GM04504 (cell line): ENCODE results near the gene DNPEP.

Experiments
- DNase-seq: peaks from one replicate; pipeline ENCODE4 v3.0.0-alpha.2; 2012; ENCODE audit warnings: low read depth

DNPEP gene

DNA sequence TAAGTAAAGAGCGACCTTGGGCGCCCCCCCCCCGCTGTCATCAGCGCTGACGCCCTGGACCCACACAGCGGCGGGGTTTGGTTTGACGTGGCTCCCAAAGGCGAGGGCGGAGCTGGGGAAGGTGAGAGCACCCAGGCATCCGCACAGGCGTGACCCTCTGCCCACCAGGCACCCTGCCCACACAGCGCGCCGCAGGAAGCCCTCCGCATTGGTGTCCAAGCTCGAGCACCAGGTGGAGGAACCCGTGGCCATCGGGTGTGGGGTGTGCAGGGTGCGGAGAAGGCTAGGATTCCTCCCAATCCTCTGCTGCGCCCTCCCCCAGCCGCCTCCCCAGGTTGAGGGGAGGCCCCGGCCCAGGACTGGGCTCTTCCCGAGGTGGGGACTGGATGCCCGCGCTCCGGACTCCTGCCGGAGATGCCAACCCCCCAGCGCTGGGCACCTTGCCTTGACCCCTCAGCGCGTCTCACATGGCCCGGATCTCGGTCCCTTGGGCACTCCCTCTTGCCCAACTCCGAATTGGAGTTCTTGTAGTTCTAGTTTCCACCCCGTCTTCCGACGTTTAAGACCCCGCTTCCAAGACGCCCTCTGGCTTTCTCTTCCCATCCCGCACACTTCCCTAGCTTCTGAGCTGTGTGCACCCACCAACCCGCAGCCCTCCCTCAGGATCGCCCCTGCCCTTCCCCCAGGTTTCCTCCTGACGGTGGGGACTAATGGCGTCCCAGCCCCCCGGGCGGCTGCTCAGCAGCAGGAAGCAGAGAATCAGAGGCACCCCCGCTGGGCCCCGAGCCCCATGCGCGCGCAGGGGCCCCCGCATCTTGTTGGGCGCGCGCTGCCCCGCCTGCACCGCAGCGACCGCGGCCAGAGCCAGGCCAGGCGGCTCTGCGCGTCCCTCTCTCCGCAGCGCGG lies 29.3 kb downstream of the DNPEP start:
- no peak for DNase-seq

DNA sequence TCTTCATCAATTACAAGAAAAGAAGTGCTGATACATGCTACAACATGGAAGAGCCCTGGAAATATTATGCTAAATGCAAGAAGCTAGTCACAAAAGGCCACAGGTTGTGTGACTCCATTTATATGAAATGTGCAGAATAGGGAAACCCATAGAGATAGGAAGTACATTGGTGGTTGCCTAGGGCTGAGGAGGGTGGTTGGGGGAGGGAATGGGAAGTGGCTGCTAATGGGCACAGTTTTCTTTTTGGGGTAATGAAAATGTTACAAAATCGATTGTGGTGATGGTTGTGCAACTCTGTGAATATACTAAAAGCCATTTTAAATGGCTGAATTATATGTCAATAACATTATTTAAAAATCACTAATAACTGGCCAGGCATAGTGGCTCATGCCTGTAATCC lies 30.9 kb downstream of the DNPEP start:
- DNase-seq: no peak

DNA sequence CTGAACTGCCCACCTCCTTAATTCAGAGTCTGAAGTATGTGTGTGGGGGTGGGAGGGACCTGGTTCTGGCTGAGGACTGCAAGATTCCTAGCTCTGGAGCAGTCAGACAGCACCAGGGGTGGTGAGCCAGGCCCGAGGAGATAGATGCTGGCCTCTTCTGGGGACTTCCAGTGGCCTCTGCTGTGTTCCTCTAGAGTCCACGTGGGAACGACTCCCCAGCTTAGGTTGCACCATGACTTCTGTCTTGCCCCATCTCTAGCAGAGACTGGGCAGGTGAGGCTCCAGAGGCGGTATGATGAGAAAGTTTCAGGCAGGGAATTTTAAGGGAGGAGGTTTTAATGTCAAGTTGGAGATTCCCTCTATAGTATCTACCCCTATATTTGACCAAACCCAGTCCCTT lies 33.1 kb downstream of the DNPEP start:
- DNase-seq: no peak

DNA sequence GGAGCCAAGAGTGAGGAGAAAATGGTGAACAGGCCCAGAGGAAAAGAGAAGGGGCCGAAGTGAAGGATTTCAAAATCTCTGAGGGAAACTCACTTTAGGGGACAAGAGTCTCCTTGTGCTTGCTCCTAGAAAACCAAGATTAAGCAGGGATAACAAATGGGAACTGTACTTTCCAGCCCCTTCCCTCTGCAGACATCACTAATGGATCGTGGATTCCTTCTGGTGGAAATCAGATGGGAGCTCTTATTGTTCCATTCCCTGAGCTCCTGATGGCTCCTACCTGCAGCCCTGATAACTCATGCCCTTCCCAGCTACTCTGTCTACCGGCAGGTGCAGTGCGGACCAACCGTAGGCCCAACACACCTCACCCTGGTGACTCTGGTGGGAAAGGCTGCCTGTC lies 34.6 kb downstream of the DNPEP start:
- no peak for DNase-seq

DNA sequence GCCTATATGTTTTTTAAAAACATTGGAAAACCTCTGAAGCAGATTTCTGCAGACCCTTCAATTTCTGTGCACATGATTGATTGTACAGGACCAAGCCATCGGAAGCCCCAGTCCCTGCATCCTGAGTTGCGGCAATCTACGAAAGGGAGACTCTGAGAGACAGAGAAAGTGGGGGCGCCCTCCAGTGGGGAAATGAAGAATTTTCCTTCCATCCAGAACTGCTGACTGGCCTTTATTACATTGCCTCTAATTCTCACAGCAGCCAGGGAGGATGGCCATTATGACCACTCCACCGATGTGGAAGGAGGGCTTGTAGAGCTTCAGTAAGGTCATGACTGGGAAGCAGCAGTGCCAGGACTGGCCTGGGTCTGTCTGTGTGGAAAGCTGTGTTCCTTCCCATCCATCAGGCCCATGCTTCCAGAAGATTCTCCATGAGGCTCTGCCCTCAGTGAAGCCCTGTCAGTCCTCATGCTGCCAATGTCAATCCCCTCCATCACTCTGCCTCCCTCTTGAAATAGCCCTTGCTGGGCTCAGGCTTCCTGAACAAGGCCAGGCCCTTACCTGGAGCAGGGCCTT lies 35.2 kb downstream of the DNPEP start:
- peak; percentile 31 for DNase-seq

DNA sequence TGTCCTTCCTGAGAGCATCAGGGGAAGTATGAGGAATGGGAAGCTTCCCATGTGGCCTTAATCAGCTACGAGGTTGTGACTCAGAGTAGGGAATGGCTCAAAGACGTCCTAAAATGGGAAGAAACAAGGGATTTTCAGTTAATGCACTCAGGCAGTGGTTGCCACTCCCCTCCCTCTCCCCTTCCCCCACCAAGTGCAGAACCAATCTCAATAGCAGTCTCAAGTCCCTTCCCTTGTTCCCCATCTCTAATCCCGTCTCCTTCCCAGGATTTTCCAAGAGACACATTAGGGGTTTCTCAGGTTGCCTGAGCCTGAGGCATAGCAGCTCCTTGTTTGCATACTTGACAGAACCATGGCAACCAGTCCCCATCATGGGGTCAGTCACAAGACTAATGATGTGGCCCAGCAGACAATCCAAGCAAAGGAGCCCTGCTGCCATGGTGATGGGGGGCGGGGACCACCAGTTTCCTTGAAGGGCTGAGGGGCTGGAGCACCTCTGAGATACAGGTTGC lies 36.9 kb downstream of the DNPEP start:
- peak; percentile 63 for DNase-seq

DNA sequence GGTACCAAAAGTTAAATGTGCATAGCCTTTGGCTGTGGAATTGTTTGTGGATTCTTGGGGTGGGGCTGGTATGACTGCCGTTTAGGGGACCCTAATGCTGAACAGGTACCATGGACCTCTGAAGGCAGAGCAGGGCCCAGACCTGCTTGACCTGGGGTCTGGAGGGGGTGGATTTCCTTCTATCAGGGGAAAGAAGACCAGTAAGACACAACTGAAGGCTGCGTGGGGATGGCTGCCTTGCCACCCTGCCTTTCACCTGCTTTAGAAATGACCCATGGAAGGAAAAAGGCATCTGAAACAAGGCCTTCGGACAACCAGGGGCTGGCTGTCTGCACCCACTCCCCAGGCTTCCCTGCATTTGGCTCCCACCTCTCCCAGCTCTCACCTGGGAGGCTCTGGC lies 37.5 kb downstream of the DNPEP start:
- DNase-seq: no peak

DNA sequence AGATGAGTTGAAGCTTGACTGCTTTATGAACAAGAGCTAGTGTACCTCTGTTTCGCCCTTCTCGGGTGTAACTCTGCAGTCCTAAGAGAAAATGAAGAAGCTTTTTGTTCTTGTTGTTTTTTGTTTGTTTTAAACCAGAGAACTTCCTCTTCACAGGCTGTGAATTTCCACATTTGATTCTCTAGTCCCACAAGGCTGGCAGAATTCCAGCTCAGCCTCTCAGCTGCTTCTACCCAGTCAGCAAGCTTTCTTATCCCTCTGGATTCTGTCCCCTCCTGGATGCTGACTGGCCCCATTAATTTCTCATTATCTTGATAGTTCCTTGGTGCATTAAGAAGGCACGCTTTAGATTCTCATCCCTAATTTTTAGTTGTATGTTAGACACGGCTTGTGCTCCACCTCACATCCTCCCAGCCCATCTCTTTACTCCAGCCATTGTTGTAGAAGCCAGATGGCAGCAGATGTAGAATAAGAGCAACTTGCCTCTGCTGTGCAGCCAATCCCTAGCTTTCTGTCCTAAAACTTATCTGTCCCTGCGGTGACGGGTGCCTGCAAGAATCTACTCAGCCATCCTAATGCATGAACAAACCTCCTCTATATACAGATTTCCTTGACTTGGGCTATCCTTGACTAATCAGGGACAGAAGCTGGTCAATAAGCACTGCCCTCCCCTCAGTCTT lies 42.8 kb downstream of the DNPEP start:
- no peak for DNase-seq

DNA sequence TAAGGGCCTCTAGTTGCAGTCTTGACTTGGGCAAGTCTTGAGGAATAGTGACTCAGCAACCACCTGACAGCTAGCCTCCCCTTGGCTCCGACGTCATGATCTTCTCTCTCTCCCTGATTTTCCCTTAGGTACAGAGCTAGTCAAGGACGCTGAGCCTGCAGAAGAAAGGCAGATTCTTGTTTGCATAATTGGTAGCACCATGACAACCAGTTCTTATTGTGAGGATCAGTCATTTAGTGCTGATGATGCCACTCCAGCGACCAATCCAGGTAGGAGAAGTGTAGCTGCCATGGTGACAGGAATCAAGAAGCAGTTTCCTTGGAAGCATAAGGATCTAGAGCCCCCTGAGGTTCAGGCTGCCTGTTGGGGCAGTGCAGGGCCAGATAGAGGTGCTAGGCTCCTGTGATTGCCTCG lies 52.3 kb downstream of the DNPEP start:
- DNase-seq: no peak

DNA sequence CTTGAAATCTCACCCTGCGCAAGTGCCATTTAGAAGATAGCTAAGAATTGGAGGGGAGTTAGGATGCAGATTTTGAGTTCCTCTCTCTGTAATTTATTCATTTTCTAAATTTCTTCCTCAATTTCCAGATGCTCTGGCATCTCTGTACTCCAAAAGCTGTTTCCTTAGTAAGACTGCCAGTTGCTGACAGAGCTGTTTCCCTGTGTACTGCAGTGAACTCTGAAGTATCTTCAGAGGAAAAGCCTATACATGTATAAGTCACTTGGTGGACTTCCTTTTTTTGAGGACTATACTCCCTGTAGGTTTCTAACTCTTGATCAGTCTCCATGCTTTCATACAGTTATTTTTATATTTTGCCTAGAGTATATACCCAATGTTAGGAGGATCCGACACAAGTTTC lies 53.6 kb downstream of the DNPEP start:
- no peak for DNase-seq

DNA sequence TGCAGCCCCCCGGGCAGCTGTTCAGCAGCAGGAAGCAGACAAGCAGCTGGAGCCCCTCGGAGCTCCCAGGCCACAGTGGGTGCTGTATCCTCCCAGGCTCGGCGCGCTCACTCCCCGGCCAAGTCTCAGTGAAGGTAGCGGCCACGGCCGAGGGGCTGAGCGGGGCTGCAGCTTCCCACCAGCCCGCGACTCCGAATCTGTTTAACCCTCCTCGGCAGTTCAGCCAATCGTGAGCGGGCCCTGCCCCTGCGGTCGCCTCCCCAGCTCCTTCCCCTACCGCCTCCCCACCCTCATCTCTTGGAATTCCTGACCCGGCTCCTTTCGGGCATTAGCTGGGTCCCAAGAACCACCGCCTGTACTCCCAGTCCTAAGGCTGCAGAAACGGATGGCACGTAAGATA lies 55.2 kb downstream of the DNPEP start, which contains the start of gene RESP18:
Gene RESP18, minus strand, starts transcription at position 203 of the 400 bp plus-strand sequence.
- no peak for DNase-seq

DNA sequence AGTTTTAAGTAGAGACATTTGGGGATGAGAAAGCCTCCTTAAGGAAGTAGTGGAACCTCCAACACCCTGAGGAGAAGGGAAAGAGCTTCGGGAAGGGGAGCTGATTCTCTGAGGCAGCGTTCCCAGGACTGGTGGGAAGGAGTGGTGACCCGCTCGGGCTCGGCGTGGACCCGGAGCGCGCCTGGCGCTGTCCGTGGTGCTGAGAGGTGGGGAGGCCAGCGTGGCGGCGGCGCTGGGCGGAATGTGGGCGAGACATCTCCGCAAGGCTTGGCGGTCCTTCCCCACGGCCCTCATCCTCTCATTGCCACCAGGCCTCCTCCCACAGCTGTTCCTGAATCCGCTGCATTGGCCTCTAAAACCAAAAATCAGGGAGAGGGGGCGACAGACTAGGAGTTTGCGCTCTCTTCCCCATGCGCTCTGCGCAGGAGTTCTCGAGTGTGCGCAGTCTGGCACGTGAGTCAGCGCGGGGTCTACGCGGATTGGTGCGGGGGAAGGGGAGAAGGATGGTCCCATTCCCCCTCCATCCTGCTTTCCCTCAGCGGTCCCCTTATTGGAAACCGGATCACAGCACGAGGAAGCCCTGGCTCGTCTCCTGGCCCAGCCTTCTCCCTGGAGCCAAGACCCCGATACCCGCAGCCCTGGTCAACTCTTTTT lies 56.0 kb downstream of the DNPEP start:
- DNase-seq: no peak

DNA sequence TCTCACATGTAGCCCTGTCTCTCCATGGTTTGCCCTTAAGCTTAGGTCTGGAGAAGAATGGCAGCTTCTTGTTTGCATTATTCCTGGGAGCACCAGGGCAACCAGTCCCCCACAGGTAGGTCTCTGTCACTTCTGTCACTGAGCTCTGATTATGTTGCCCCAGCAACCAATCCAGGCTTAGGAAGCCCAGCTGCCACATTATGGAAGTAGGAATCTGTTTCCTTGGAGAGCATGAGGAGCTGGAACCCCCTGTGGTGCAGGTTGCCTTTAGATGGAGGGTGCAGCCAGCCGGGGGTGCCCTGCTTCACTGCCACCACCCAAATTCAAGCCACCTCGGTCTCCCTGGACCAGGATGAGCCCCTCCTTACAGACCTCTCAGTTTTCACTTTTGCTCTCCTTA lies 60.0 kb downstream of the DNPEP start:
- no peak for DNase-seq

DNA sequence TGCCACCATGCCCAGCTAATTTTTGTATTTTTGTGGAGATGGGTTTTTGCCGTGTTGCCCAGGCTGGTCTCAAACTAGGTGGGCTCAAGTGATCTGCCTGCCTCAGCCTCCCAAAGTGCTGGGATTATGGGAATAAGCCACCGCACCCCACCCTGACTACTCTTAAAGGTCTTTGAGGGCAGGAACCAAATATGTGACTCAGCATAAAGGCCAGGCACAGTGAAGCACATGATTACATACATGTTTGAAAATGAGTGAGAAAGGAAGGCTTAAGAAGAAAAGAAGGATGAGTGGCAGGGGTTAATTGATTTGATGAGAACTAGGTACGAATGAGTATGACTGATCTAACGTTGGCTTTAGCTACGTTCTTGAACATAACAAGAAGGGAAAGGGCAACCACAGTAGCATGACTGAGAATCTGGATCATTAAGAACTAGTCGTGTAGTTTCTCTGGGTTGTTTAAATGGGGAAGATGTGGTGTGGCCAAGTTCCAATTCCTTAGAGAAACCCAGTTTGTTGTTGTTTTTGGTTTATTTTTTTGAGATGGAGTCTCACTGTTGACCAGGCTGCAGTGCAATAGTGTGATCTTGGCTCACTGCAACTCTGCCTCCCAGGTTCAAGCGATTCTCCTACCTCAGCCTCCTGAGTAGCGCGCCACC lies 61.9 kb downstream of the DNPEP start:
- no peak for DNase-seq

DNA sequence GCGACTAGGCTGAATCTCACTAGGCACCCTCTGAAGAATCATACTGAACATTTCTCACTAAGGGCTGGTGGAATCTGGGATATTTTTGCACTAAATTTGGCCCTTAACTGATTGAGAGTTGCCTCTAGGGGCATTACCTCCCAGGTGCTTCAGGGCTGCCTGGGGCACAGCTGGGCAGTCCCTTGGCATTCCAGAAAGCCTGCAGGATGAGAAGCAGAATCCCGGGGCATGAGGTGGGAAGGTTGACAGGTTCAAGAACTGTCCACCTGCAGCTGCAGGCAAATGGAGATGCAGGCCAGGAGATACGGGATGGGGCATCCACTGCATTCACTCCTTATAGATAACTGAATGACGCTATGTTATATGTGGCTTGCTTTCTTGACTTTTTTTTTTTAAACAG lies 62.6 kb downstream of the DNPEP start:
- DNase-seq: no peak

DNA sequence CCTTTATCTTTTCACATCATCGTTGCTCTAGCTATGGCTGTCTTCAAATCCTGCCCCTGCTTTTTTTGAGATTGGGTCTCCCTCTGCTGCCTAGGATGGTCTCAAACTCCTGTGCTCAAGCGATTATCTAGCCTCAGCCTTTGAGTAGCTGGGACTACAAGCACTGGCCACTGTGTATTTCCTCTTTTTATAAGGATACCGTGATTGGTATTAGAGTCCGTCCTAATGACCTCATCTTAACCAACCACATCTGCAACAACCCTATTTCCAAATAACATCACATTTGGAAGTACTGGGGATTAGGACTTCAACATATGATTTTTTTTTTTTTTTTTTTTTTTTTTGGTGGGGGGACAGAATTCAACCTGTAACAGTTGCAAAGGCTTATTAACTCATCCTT lies 64.3 kb downstream of the DNPEP start:
- DNase-seq: no peak
